HEK293 (cell line): ENCODE results near the gene TAOK3.

Source experiments
- KLF1 ChIP-seq: fragments of 450-650 bp; formaldehyde crosslinking; IDR thresholded peaks from 2 replicates; pipeline ENCODE4 v1.5.1; 2016; ENCODE audit warnings: missing biosample characterization, missing genetic modification characterization
- TRIM28 ChIP-seq: IDR thresholded peaks from 2 replicates; pipeline ENCODE4 v1.6.1; 2011; ENCODE audit warnings: low read length, control low read depth, borderline replicate concordance
- ZNF302 ChIP-seq: fragments of 450-650 bp; formaldehyde crosslinking; IDR thresholded peaks from 2 replicates; pipeline ENCODE4 v1.5.1; 2016; ENCODE audit warnings: missing biosample characterization, missing genetic modification characterization, low read depth
- ZNF514 ChIP-seq: fragments of 450-650 bp; formaldehyde crosslinking; IDR thresholded peaks from 2 replicates; pipeline ENCODE4 v1.5.1; 2016; ENCODE audit warnings: missing biosample characterization, missing genetic modification characterization
- TF ChIP-seq, protein P1 (sequence below): fragments of 450-650 bp; formaldehyde crosslinking; IDR thresholded peaks from 2 replicates; pipeline ENCODE4 v1.5.1; 2016; ENCODE audit warnings: missing biosample characterization, missing genetic modification characterization

DNA sequence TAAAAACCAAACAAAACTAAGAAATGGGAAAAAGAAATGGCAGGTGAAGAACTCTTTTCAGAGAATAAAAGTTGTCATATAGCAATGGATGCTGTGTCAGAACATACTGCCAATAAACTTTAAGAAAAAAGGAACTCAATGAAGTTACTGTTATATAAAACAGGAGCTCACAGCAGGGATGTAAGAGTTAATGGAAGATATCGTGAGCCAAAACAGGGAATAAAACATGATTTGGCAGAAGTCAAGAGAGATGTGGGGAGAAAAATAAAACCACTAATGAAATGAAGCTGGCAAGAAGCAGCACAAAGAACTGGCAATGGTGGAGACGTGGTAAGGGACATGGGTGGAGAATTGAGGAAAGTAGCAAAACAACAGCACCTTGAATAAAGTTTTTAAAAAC is 61.0 kb downstream of the TAOK3 start:
- TF ChIP-seq, protein P1, sequence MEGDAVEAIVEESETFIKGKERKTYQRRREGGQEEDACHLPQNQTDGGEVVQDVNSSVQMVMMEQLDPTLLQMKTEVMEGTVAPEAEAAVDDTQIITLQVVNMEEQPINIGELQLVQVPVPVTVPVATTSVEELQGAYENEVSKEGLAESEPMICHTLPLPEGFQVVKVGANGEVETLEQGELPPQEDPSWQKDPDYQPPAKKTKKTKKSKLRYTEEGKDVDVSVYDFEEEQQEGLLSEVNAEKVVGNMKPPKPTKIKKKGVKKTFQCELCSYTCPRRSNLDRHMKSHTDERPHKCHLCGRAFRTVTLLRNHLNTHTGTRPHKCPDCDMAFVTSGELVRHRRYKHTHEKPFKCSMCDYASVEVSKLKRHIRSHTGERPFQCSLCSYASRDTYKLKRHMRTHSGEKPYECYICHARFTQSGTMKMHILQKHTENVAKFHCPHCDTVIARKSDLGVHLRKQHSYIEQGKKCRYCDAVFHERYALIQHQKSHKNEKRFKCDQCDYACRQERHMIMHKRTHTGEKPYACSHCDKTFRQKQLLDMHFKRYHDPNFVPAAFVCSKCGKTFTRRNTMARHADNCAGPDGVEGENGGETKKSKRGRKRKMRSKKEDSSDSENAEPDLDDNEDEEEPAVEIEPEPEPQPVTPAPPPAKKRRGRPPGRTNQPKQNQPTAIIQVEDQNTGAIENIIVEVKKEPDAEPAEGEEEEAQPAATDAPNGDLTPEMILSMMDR (tag by site-specific recombination), result no peak
- TF ChIP-seq KLF1 (tag by site-specific recombination) (no peak), TRIM28 (no peak), ZNF302 (tag by site-specific recombination) (no peak), ZNF514 (tag by site-specific recombination) (no peak)
